GM21381 (cell line): ENCODE measurements around the gene CYBA.

Experiments
- ATAC-seq: cut with Tn5 transposase; IDR thresholded peaks from one replicate; pipeline ENCODE4 v1.9.1; 2021; ENCODE audit warnings: mild to moderate bottlenecking, moderate library complexity; ENCODE audit not compliant: unreplicated experiment

The CYBA gene

GRCh38 chr16:88595101-88595500, 55.8 kb downstream of the CYBA start:
- ATAC-seq, result no peak

GRCh38 chr16:88593910-88594309, 56.9 kb downstream of the CYBA start:
- ATAC-seq, result no peak

GRCh38 chr16:88593489-88593888, 57.4 kb downstream of the CYBA start:
- no peak for ATAC-seq
